Measurements from ENCODE around the gene STK32C. TPM values are rescaled to one million over a fixed set of nuclear protein-coding genes. Genes with fewer than 3 reads are reported as not detected.

Gene STK32C
- total RNA-seq, 1 donor from 2014 or later = 14.6 TPM

GRCh38 chr10:132309471-132309865, 1.7 kb upstream of the STK32C start:
- Mint-ChIP-seq H3K27ac (no peak overlapping the region), H3K36me3 (ENCODE audit: low read depth) (no peaks in the 10 kb centered on the region), H3K27me3 (ENCODE audit: insufficient read depth) (peaks cover 34% of the 10 kb centered on the region), H3K4me1 (ENCODE audit: low read depth) (no peaks in the 10 kb centered on the region), H3K4me3 (peak overlapping the region; percentile 78), H3K9me3 (no peaks in the 10 kb centered on the region)
- no peak for DNase-seq (ENCODE audit: low spot score)
- intact Hi-C loops (cut with micrococcal nuclease) = loop anchor here (5.0 to 10.0 kb wide), 3 partner anchors 77 to 965 kb away; partner anchors contain the start of genes ADAM8 and BNIP3

- H3K27ac Mint-ChIP-seq = peak overlapping the region; percentile 52
Observed at GRCh38 chr10:132308587-132309470, 1.1 kb upstream of the STK32C start.

GRCh38 chr10:132306864-132307751, 642 bp downstream of the STK32C start:
- H3K27ac Mint-ChIP-seq = peak overlapping the region; percentile 89
- H3K27me3 Mint-ChIP-seq (ENCODE audit: insufficient read depth) = peaks cover 39% of the 10 kb centered on the region
- no peaks in the 10 kb centered on the region for H3K36me3 Mint-ChIP-seq (ENCODE audit: low read depth)
- peak overlapping the region; percentile 87 for H3K4me3 Mint-ChIP-seq
- intact Hi-C loops (cut with micrococcal nuclease) = loop anchor here (2.0 to 10.0 kb wide), 4 partner anchors 75 to 968 kb away; partner anchors contain the start of genes ADAM8, BNIP3 and PPP2R2D
- DNase-seq (ENCODE audit: low spot score) = peak; percentile 17
- no peaks in the 10 kb centered on the region for H3K9me3 Mint-ChIP-seq
- no peaks in the 10 kb centered on the region for H3K4me1 Mint-ChIP-seq (ENCODE audit: low read depth)

More at GRCh38 chr10:132308587-132309470, 1.1 kb upstream of the STK32C start:
- H3K36me3 Mint-ChIP-seq (ENCODE audit: low read depth) = no peaks in the 10 kb centered on the region
- H3K27me3 Mint-ChIP-seq (ENCODE audit: insufficient read depth) = peaks cover 34% of the 10 kb centered on the region
- no peak for DNase-seq (ENCODE audit: low spot score)
- no peaks in the 10 kb centered on the region for H3K4me1 Mint-ChIP-seq (ENCODE audit: low read depth)
- H3K9me3 Mint-ChIP-seq = no peaks in the 10 kb centered on the region
- intact Hi-C loops (cut with micrococcal nuclease) = loop anchor here (1.0 to 10.0 kb wide), 9 partner anchors 23 to 966 kb away; partner anchors contain the start of genes ADAM8, BNIP3 and LRRC27
- peak overlapping the region; percentile 78 for H3K4me3 Mint-ChIP-seq

GRCh38 chr10:132306343-132306685, 1.4 kb downstream of the STK32C start:
- H3K27me3 Mint-ChIP-seq (ENCODE audit: insufficient read depth) = peaks cover 39% of the 10 kb centered on the region
- H3K9me3 Mint-ChIP-seq = no peaks in the 10 kb centered on the region
- intact Hi-C loops (cut with micrococcal nuclease) = loop anchor here (2.0 to 10.0 kb wide), 4 partner anchors 74 to 968 kb away; partner anchors contain the start of genes ADAM8, BNIP3 and PPP2R2D
- no peaks in the 10 kb centered on the region for H3K4me1 Mint-ChIP-seq (ENCODE audit: low read depth)
- DNase-seq (ENCODE audit: low spot score) = no peak
- peak overlapping the region; percentile 87 for H3K4me3 Mint-ChIP-seq
- H3K36me3 Mint-ChIP-seq (ENCODE audit: low read depth) = no peaks in the 10 kb centered on the region
- H3K27ac Mint-ChIP-seq = no peak overlapping the region

- H3K36me3 Mint-ChIP-seq (ENCODE audit: low read depth) = no peaks in the 10 kb centered on the region
Observed at GRCh38 chr10:132305654-132306342, 2.0 kb downstream of the STK32C start.

GRCh38 chr10:132304756-132305509, 2.8 kb downstream of the STK32C start:
- Mint-ChIP-seq H3K9me3 (no peaks in the 10 kb centered on the region), H3K27me3 (ENCODE audit: insufficient read depth) (peaks cover 32% of the 10 kb centered on the region), H3K27ac (no peak overlapping the region), H3K36me3 (ENCODE audit: low read depth) (no peaks in the 10 kb centered on the region), H3K4me1 (ENCODE audit: low read depth) (no peaks in the 10 kb centered on the region), H3K4me3 (no peak overlapping the region)
- no peak for DNase-seq (ENCODE audit: low spot score)
- intact Hi-C loops (cut with micrococcal nuclease) = loop anchor here (5.0 to 10.0 kb wide), 3 partner anchors 73 to 970 kb away; partner anchors contain the start of genes ADAM8 and BNIP3

More at GRCh38 chr10:132305654-132306342, 2.0 kb downstream of the STK32C start:
- peaks cover 38% of the 10 kb centered on the region for H3K27me3 Mint-ChIP-seq (ENCODE audit: insufficient read depth)
- H3K4me3 Mint-ChIP-seq = peak overlapping the region; percentile 87
- H3K4me1 Mint-ChIP-seq (ENCODE audit: low read depth) = no peaks in the 10 kb centered on the region
- intact Hi-C loops (cut with micrococcal nuclease) = loop anchor here (2.0 to 10.0 kb wide), 4 partner anchors 73 to 969 kb away; partner anchors contain the start of genes ADAM8, BNIP3 and PPP2R2D
- no peak for DNase-seq (ENCODE audit: low spot score)
- H3K9me3 Mint-ChIP-seq = no peaks in the 10 kb centered on the region
- H3K27ac Mint-ChIP-seq = no peak overlapping the region

GRCh38 chr10:132303361-132304115, 4.2 kb downstream of the STK32C start:
- Mint-ChIP-seq H3K27me3 (ENCODE audit: insufficient read depth) (peaks cover 22% of the 10 kb centered on the region), H3K27ac (no peak overlapping the region), H3K9me3 (no peaks in the 10 kb centered on the region), H3K4me1 (ENCODE audit: low read depth) (no peaks in the 10 kb centered on the region), H3K4me3 (no peak overlapping the region), H3K36me3 (ENCODE audit: low read depth) (no peaks in the 10 kb centered on the region)
- no peak for DNase-seq (ENCODE audit: low spot score)
- intact Hi-C loops (cut with micrococcal nuclease) = loop anchor here (10.0 kb wide), 2 partner anchors 319 to 971 kb away; partner anchors contain the start of genes ADAM8 and BNIP3

- H3K4me1 Mint-ChIP-seq (ENCODE audit: low read depth) = no peaks in the 10 kb centered on the region
- H3K36me3 Mint-ChIP-seq (ENCODE audit: low read depth) = no peaks in the 10 kb centered on the region
- no peak for DNase-seq (ENCODE audit: low spot score)
- intact Hi-C loops (cut with micrococcal nuclease) = loop anchor here (10.0 kb wide), 2 partner anchors 318 to 972 kb away; partner anchors contain the start of genes ADAM8 and BNIP3
- H3K27me3 Mint-ChIP-seq (ENCODE audit: insufficient read depth) = peaks cover 22% of the 10 kb centered on the region
- no peak overlapping the region for H3K27ac Mint-ChIP-seq
- no peaks in the 10 kb centered on the region for H3K9me3 Mint-ChIP-seq
- no peak overlapping the region for H3K4me3 Mint-ChIP-seq
Observed at GRCh38 chr10:132302421-132303310, 5.1 kb downstream of the STK32C start.

- intact Hi-C loops (cut with micrococcal nuclease) = loop anchor here (10.0 kb wide), 2 partner anchors 317 to 973 kb away; partner anchors contain the start of genes ADAM8 and BNIP3
- Mint-ChIP-seq H3K36me3 (ENCODE audit: low read depth) (no peaks in the 10 kb centered on the region), H3K27me3 (ENCODE audit: insufficient read depth) (peaks cover 18% of the 10 kb centered on the region), H3K27ac (no peak overlapping the region), H3K9me3 (no peaks in the 10 kb centered on the region), H3K4me1 (ENCODE audit: low read depth) (no peaks in the 10 kb centered on the region), H3K4me3 (no peak overlapping the region)
- no peak for DNase-seq (ENCODE audit: low spot score)
Observed at GRCh38 chr10:132301371-132302330, 6.1 kb downstream of the STK32C start.

Data from activated T-helper 1 cell treated with anti-CD3 and anti-CD28 coated beads, Interleukin-12 subunit alpha, Interleukin-12 subunit beta, Interleukin-2, Interleukin-4 antibody, amounts not matched to agents 30 ng/mL and 10 ng/mL and 1 ng/mL, durations not matched to agents 14 hours and 24 hours and 36 hours (primary cell).